HG03135 (cell line): ENCODE data around the gene ANG.
"Not testable (repeated sequence)": the region's sequence is repeated elsewhere in the genome, so short reads cannot be mapped to it uniquely, and the experiment has no call there.

Source experiments
- ATAC-seq: cut with Tn5 transposase; IDR thresholded peaks from one replicate; pipeline ENCODE4 v1.9.1; 2021; ENCODE audit warnings: mild to moderate bottlenecking, moderate library complexity; ENCODE audit not compliant: unreplicated experiment

Gene ANG

GRCh38 chr14:20688167-20688839 lies at the start of gene ANG:
Gene ANG (plus strand): TSS chr14:20688764. CDS start chr14:20693565, 4,801 bp downstream.
- ATAC-seq = no peak

DNA sequence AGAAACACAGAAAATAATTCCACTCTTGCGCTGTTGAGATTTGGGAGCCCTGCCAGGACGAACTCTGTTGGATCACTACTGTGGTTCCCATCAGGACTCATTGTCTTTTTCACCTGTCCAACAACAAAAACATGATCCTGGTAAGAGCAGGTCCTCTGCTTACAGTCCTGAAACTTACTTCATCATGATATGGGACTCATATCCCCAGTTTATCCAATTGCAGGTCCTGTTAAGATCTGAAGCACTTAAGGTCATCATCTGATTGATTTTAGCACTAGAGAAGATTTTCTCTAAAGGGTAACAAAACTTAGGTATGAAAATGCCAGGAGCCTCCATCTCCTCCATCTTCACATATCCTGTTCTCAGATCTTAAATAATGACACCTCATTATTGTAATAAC lies 47.0 kb upstream of the ANG start, which contains the start of gene OR6S1:
OR6S1 (minus strand) TSS at position 101 of the 400 bp plus-strand sequence; CDS start at position 101, 0 bp downstream.
- no peak for ATAC-seq

- ATAC-seq = no peak
Observed at GRCh38 chr14:20642182-20642581, 46.4 kb upstream of the ANG start.

DNA sequence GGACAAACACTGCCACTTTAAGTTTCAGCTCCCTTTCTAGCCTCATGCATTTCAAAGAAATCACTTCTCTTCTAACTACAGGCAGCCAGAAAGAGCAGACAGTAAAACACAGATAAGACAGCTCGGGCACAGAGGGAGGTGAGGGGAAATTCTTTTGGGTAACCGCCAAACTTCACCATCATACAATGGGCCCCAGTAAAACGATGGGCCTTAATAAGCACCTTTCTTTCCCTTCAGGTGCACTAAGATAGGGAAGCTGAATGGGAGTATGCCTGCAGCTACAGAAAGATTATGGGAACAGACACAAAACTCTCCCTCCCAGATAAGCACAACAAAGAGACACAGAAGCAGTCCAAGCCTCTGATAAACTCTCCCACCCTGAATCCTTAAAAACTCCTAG lies 45.8 kb upstream of the ANG start:
- ATAC-seq = not testable (repeated sequence)

- ATAC-seq = no peak
Observed at GRCh38 chr14:20644520-20644919, 44.0 kb upstream of the ANG start.

GRCh38 chr14:20645481-20645880 lies 43.1 kb upstream of the ANG start:
- ATAC-seq = no peak

DNA sequence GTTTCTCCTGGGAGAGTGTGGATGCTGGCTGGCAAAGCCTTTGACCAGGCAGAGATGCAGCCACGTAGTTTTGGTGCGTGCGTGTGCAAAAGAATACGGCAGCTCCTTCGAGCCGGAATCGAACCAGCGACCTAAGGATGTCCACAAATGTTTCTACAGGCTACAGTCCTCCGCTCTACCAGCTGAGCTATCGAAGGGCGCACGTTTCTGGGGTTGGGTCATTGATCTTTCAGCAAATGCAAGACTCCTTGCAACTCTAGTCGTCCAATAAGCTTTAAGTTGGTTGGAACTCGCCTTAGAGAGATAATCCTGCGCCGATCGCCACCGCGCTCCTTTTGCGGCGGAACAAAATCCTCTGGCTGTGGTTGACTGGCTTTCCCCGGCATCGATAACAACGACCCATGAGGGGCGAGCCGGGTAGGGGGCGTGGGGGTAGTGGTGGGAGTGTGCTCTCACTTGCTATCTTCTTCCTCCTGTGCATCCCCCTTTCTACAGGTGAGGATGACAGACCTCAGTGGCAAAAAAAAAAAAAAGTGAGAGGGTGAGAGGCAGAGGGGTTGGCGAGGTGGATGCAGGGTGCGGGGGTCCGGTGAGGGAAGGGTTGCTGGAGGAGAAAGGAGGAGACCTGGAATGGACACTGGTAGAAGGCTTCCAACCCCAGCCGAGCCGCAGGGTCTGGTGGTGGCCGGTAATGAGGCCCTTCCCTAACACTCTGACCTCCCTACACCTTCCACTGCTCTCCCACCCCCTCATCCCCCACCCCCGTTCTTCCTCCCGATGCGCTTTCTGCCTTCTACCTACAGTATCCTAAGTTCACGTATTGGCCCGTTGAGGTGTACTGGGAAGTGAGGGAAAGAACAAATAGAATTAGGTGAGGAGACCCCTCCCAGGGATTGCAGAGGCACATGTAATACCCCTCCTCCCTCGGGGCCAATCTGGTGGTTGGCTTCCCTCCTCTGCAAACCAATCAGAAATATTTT lies 35.3 kb upstream of the ANG start:
- ATAC-seq = no peak

DNA sequence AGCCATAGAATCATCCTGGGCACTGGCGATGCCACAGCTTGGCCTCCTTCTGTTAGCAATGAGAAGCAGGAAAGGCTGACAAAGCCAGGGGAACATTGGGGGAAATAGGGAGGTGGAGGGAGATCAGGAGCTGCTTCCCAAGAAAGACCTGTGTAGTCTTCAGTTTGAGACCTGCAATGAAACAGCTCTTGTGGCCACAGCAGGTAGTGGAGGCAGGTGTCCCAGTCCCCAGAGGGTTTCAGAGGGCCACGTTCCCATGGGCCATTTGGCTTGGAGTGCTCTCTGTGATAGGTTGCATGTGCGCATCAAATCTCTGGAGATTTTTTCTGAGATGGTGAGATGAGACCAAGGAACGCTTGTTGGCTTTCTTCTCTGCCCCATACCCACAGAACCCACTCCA lies 32.7 kb upstream of the ANG start:
- no peak for ATAC-seq

GRCh38 chr14:20656274-20656673 lies 32.3 kb upstream of the ANG start:
- ATAC-seq = no peak

DNA sequence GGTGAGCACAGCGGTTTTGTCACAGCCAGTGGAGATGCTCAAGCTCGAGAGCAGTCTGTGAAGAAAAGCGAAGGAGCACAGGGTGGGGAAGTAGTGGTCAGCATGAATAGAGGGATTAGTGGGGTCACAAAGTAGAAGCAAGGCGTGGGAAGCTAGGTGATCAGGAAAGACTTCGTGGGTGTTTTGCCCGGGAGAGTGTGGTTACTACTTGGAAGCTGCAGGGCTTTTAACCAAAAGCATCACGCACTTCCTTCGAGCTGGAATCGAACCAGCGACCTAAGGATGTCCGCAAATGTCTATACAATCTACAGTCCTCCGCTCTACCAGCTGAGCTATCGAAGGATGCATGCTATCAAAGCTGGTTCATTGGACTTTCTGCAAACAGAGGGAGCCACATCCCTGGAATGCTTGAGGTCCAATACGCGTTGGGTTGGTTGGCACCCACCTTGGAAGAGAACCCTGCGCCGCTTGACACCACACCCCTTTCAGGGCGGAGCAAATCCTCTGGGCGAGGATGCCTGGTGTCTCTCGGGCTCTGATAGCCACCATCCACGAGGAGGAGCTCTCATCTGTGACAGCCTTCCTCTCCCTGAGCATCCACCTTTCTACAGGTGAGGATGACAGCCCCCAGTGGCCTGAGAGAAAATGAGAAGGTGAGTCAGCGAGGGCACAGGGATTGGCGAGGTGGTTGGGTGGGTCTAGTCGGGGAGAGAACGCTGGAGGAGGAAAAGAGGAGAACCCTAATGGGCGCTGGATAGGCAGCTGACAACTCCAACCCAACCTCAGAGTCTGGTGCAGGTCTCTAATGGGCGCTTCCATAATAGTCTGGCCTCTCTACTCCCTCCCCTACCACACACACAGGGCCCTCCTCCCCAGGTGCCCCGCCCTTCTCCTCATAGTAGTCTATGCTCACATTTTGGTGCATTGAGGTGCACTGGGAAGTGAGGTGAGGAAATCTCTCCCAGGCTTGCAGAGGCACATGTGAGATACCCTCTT lies 31.1 kb upstream of the ANG start:
- no peak for ATAC-seq

- no peak for ATAC-seq
Observed at GRCh38 chr14:20658246-20658645, 30.3 kb upstream of the ANG start.

DNA sequence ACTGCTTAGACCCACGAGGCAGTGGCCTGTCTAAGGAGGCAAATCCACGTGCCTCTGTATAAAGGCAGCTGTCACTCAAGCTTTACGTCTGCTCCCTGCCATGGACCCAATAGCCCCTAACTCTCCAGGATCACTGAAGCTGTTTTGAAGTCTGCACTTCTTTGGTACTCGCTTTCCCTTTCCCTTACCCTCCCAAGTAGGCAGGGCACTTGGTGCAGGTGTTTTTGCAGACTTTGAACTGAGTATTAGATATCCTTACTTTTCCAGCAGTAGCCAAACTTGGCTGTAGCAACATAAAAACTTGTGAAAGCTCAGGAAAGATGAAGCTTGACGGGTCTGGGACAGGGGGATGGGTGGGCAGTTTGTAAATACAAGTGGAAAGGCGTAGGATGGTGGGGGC lies 29.2 kb upstream of the ANG start:
- ATAC-seq = no peak

- no peak for ATAC-seq
Observed at GRCh38 chr14:20659813-20660395, 28.7 kb upstream of the ANG start.

DNA sequence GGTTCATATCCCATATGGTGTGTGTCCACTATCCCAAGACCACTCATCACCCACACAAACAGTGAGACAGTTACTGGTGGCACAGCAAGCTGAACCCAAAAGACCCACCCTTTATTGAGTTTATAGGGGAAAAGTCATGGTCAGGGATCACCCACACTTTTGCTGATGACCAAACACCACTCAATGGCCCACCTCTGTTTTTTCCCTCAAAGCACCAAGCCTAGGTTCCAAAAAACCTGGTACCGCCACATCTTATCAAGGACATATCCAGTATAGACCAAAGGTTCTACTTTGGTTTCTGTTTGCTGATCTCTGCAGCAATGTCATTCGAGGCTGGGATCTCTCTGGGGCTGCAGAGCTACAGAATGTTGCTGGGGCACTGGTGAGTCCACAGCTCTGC lies 27.4 kb upstream of the ANG start:
- ATAC-seq = no peak

- peak; percentile 71 for ATAC-seq
Observed at GRCh38 chr14:20662968-20663732, 25.4 kb upstream of the ANG start.

- ATAC-seq = not testable (repeated sequence)
Observed at GRCh38 chr14:20666400-20666961, 22.1 kb upstream of the ANG start.

GRCh38 chr14:20667957-20668356 lies 20.6 kb upstream of the ANG start:
- ATAC-seq = peak; percentile 64

GRCh38 chr14:20668969-20669368 lies 19.6 kb upstream of the ANG start:
- ATAC-seq = no peak

- ATAC-seq = no peak
Observed at GRCh38 chr14:20671597-20672283, 16.8 kb upstream of the ANG start.
